K562 (cell line): ENCODE data around the gene NANOG. TPM values are rescaled to one million over a fixed set of nuclear protein-coding genes. Genes with fewer than 3 reads are reported as not detected.
"Not testable (repeated sequence)": the region's sequence is repeated elsewhere in the genome, so short reads cannot be mapped to it uniquely, and the experiment has no call there.

Experiments
- ATAC-seq: fragments of 200-7000 bp; cut with Tn5 transposase; 3 replicates; pipeline ENCODE4 v1.9.1; 2020; ENCODE audit warnings: moderate library complexity
- Bru-seq: library from RNA; stranded (reverse); fragments of 400-500 nt; gene quantifications from one replicate; lab custom pipeline; 2021; lab: Mats Ljungman, UMichigan
- BruChase-seq, 2 experiments: library from RNA; stranded (reverse); fragments of 400-500 nt; gene quantifications; one replicate each; lab custom pipeline; 2021; lab: Mats Ljungman, UMichigan
- BruUV-seq: library from RNA; stranded (reverse); fragments of 400-500 nt; replicated peaks from 2 replicates; lab custom pipeline; 2021; lab: Mats Ljungman, UMichigan
- CTCF ChIA-PET: fragments of 300-600 bp; formaldehyde crosslinking; extraction: SDS; loops from one replicate; lab custom pipeline; 2021; ENCODE audit warnings: low intra/inter-chr PET ratio; lab: Yijun Ruan, JAX
- POLR2A ChIA-PET: fragments of 300-600, 350-650 bp; sonication (Branson Sonifier 250); formaldehyde crosslinking; extraction: SDS; loops from one replicate; lab custom pipeline; 2021; ENCODE audit warnings: antibody characterized with exemption, inconsistent platforms; lab: Yijun Ruan, JAX
- DNase-seq, 4 experiments: peaks; one replicate each; pipeline versions ENCODE4 v3.0.0 to v3.0.0-alpha.2; 2011 to 2018; ENCODE audit warnings: low spot score in 3 of 4, mixed read lengths in 3 of 4; ENCODE audit errors: extremely low read depth in 1 of 4
- FAIRE-seq: peaks from 2 replicates; lab custom pipeline; 2011; peaks lifted over from hg19 to GRCh38; lab: Jason Lieb, UNC
- H2AFZ ChIP-seq: 2 replicates; pipeline ENCODE4 v1.6.0; 2011; ENCODE audit warnings: low read depth, low read length, control low read depth, inconsistent platforms
- H3K27ac ChIP-seq: fragments of 200-600 bp; 3 replicates; pipeline ENCODE4 v1.8.0; 2011; ENCODE audit warnings: low read depth, mild to moderate bottlenecking, control low read depth, inconsistent platforms, low read length, moderate library complexity, mixed read lengths; ENCODE audit errors: extremely low read depth
- H3K27me3 ChIP-seq, 2 experiments: fragments of 300-600 bp in 1 of 2; 2 replicates in 1 of 2; 3 replicates in 1 of 2; pipeline versions ENCODE4 v1.6.0 to v1.8.0; 2011; ENCODE audit warnings: inconsistent platforms in 2 of 2, low read length in 2 of 2, mild to moderate bottlenecking in 1 of 2, mixed read lengths in 1 of 2, moderate library complexity in 1 of 2; ENCODE audit not compliant: control insufficient read depth in 2 of 2, insufficient read depth in 2 of 2
- H3K36me3 ChIP-seq: fragments of 300-600 bp; 3 replicates; pipeline ENCODE4 v1.8.0; 2011; ENCODE audit warnings: mild to moderate bottlenecking, low read length, inconsistent platforms; ENCODE audit not compliant: control insufficient read depth, insufficient read depth
- H3K4me1 ChIP-seq, 2 experiments: fragments of 200-600 bp in 1 of 2; replicated peaks in 1 of 2; 2 replicates in 1 of 2; 3 replicates in 1 of 2; pipeline versions ENCODE4 v1.5.1 to v1.8.0; 2011; ENCODE audit warnings: inconsistent platforms in 2 of 2, low read length in 2 of 2, mild to moderate bottlenecking in 1 of 2, mixed read lengths in 1 of 2, moderate library complexity in 1 of 2; ENCODE audit not compliant: control insufficient read depth in 2 of 2, insufficient read depth in 2 of 2
- H3K4me2 ChIP-seq: 2 replicates; pipeline ENCODE4 v1.6.1; 2011; ENCODE audit warnings: low read length, control low read depth, inconsistent platforms, mixed read lengths; ENCODE audit not compliant: insufficient read depth
- H3K4me3 ChIP-seq: fragments of 200-600 bp; sonication (generic), shearing (Covaris generic); 2 replicates; pipeline ENCODE4 v1.5.1; 2016; ENCODE audit warnings: control low read depth, inconsistent platforms
- H3K79me2 ChIP-seq: fragments of 200-600 bp; 3 replicates; pipeline ENCODE4 v1.8.0; 2011; ENCODE audit warnings: low read length, inconsistent platforms; ENCODE audit not compliant: control insufficient read depth, insufficient read depth
- H3K9ac ChIP-seq, 2 experiments: 2 replicates each; pipeline versions ENCODE4 v1.6.0 to v1.6.1; 2011; ENCODE audit warnings: low read depth in 2 of 2, low read length in 2 of 2, control low read depth in 1 of 2, inconsistent platforms in 1 of 2, mild to moderate bottlenecking in 1 of 2, mixed read lengths in 1 of 2; ENCODE audit not compliant: insufficient read depth in 1 of 2
- H3K9me1 ChIP-seq: one replicate; pipeline ENCODE4 v1.6.0; 2011; ENCODE audit warnings: inconsistent platforms, mild to moderate bottlenecking, low read length, moderate library complexity; ENCODE audit not compliant: control insufficient read depth, insufficient read depth
- H3K9me3 ChIP-seq: replicated peaks from 2 replicates; pipeline ENCODE4 v1.5.1; 2011; ENCODE audit warnings: low read depth, low read length, inconsistent platforms; ENCODE audit not compliant: control insufficient read depth, insufficient read depth
- H4K20me1 ChIP-seq: replicated peaks from 2 replicates; pipeline ENCODE4 v1.6.1; 2011; ENCODE audit warnings: low read length, inconsistent platforms, mixed read lengths; ENCODE audit not compliant: control insufficient read depth, insufficient read depth
- WGBS: fragments of 100-300 bp; shearing (Covaris generic); methylation state at CpG from one replicate; pipeline ENCODE4 v1.1.6; 2016; ENCODE audit warnings: low coverage, mixed read lengths; ENCODE audit not compliant: insufficient coverage; ENCODE audit errors: missing lambda C conversion rate; 5-methylcytosine and 5-hydroxymethylcytosine counted together
- in situ Hi-C: fragments of 300-500 bp; cut with MboI; formaldehyde crosslinking; loops from 4 replicates; pipeline ENCODE4 v1.15.0; 2018; ENCODE audit warnings: inconsistent platforms, mixed read lengths
- intact Hi-C: fragments of 100-400 bp; cut with micrococcal nuclease; formaldehyde crosslinking; loops from 2 replicates; pipeline ENCODE4 v1.14.2; 2022
- long read RNA-seq, 3 experiments: library from polyadenylated mRNA in 2 of 3; library from RNA in 1 of 3; unstranded in 2 of 3; stranded (forward) in 1 of 3; transcript quantifications; one replicate each; pipeline ENCODE4 v2.0.0, GENCODE V29; 2019 to 2022
- polyA minus RNA-seq, 3 experiments: library from RNA; depleted of rRNA, polyadenylated mRNA; stranded (reverse); fragments of >200 nt; gene quantifications; 2 replicates each; pipeline ENCODE4 v1.2.3, GENCODE V29; 2011
- polyA plus RNA-seq, 8 experiments: library from polyadenylated mRNA; depleted of rRNA in 4 of 8; stranded (reverse) in 5 of 8; unstranded in 3 of 8; fragments of >200 nt; fragmentation: Nextera tagmentation in 2 of 8; fragmentation: Illumina TruSeq in 1 of 8; extraction: Ambion mirVana in 2 of 8; extraction: Trizol in 1 of 8; gene quantifications; 2 replicates each; pipeline versions ENCODE4 v1.2.1 to v1.2.3, GENCODE V29; 2011 to 2014; ENCODE audit warnings: inconsistent platforms in 1 of 8, missing spikeins in 1 of 8
- total RNA-seq, 7 experiments: library from RNA; depleted of rRNA in 6 of 7; stranded (reverse); fragments of >200 nt in 6 of 7; fragmentation: Illumina TruSeq in 2 of 7; extraction: Trizol in 2 of 7; gene quantifications; 2 replicates each; pipeline versions ENCODE4 v1.2.1 to v1.2.3, GENCODE V29; 2011 to 2021; ENCODE audit warnings: low replicate concordance in 1 of 7

Gene NANOG
- total RNA-seq (2011; cell fraction: chromatin; rRNA removed; ENCODE audit: low replicate concordance), result 0.32 TPM in 1 of 2 replicates, not detected in the other
- total RNA-seq (2011; cell fraction: nucleolus; rRNA removed), result not detected in 2 replicates
- total RNA-seq (2011; cell fraction: nucleoplasm; rRNA removed), result not detected in 2 replicates
- total RNA-seq (2014; rRNA removed) (not detected in 2 replicates), total RNA-seq (2014; rRNA removed; fragmentation: Illumina TruSeq; extraction: Trizol) (not detected in 2 replicates), total RNA-seq (2015; rRNA removed; fragmentation: Illumina TruSeq; extraction: Trizol) (not detected in 2 replicates), total RNA-seq (2021) (0.04 and 0.38 TPM in 2 replicates), polyA plus RNA-seq (2011; rRNA removed) (not detected in 2 replicates), polyA plus RNA-seq (2014; fragmentation: Illumina TruSeq; extraction: Trizol) (not detected in 2 replicates), polyA plus RNA-seq (2014; fragmentation: Nextera tagmentation; extraction: Ambion mirVana) (not detected), polyA plus RNA-seq (2014; rRNA removed) (not detected in 2 replicates), polyA minus RNA-seq (2011; rRNA and poly(A)+ RNA removed) (not detected in 2 replicates), Bru-seq, nascent RNA (not detected), BruChase-seq, experiment 1, labeled RNA remaining after a 2-hour chase (not detected), BruChase-seq, experiment 2, labeled RNA remaining after a 6-hour chase (not detected)
- polyA plus RNA-seq (2011; cell fraction: cytosol; rRNA removed), result not detected in 2 replicates
- polyA plus RNA-seq (2011; cell fraction: nucleus; rRNA removed), result 0.14 TPM in 1 of 2 replicates, not detected in the other
- 0.01 TPM in 1 of 2 replicates, not detected in the other for polyA plus RNA-seq (2012)
- not detected in 2 replicates for polyA minus RNA-seq (2011; cell fraction: cytosol; rRNA and poly(A)+ RNA removed)
- polyA minus RNA-seq (2011; cell fraction: nucleus; rRNA and poly(A)+ RNA removed), result not detected in 2 replicates
- long read RNA-seq, experiment 1, result 0 reads
- long read RNA-seq, experiment 2, result 0 reads
- long read RNA-seq, experiment 3, result 0 reads

DNA sequence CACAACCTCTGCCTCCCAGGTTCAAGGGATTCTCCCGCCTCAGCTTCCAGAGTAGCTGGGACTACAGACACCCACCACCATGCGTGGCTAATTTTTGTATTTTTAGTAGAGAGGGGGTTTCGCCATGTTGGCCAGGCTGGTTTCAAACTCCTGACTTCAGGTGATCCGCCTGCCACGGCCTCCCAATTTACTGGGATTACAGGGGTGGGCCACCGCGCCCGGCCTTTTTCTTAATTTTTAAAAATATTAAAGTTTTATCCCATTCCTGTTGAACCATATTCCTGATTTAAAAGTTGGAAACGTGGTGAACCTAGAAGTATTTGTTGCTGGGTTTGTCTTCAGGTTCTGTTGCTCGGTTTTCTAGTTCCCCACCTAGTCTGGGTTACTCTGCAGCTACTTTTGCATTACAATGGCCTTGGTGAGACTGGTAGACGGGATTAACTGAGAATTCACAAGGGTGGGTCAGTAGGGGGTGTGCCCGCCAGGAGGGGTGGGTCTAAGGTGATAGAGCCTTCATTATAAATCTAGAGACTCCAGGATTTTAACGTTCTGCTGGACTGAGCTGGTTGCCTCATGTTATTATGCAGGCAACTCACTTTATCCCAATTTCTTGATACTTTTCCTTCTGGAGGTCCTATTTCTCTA is at the start of gene NANOG:
NANOG (plus strand) TSS at position 519 of the 645 bp plus-strand sequence. CDS start 213 bp downstream, outside the sequence.
- peak; percentile 56 for FAIRE-seq
- not testable (repeated sequence) for ATAC-seq, BruUV-seq

More for the DNA sequence above, at the start of gene NANOG:
- intact Hi-C loops, CTCF ChIA-PET, H3K27ac ChIP-seq, H3K4me3 ChIP-seq, H3K4me1 ChIP-seq, in situ Hi-C loops, POLR2A ChIA-PET, DNase-seq, H3K9me1 ChIP-seq, H3K79me2 ChIP-seq, H4K20me1 ChIP-seq, H2AFZ ChIP-seq, H3K9me3 ChIP-seq, H3K4me2 ChIP-seq, H3K36me3 ChIP-seq, H3K9ac ChIP-seq: not testable (repeated sequence)
- H3K27me3 ChIP-seq, result peaks cover 2 to 14% of the 10 kb centered on the region in 2 experiments; a peak in 3 of 5 replicates
- WGBS, result 3% methylated on average over 9 of the region's 13 CpGs
